GM23338 (cell line): ENCODE results near the gene CBLN3. TPM values are rescaled to one million over a fixed set of nuclear protein-coding genes. Genes with fewer than 3 reads are reported as not detected.

ENCODE experiments used
- ATAC-seq: fragments of 200-7000 bp; cut with Tn5 transposase; 3 replicates; pipeline ENCODE4 v1.9.1; 2020
- DNase-seq: peaks from one replicate; pipeline ENCODE4 v3.0.0-alpha.2; 2015; ENCODE audit warnings: low spot score
- H2AFZ ChIP-seq: fragments of 200-600 bp; sonication (generic); 2 replicates; pipeline ENCODE4 v1.8.0; 2016; ENCODE audit warnings: antibody characterized with exemption, mild to moderate bottlenecking, moderate library complexity
- H3F3A ChIP-seq: fragments of 200-600 bp; sonication (generic); replicated peaks from 2 replicates; pipeline ENCODE4 v1.8.0; 2017; ENCODE audit warnings: antibody characterized with exemption, mixed run types, low read depth
- H3K27ac ChIP-seq: fragments of 200-600 bp; sonication (generic); 2 replicates; pipeline ENCODE4 v1.6.1; 2016; ENCODE audit warnings: low read depth
- H3K27me3 ChIP-seq: fragments of 200-600 bp; sonication (generic); 2 replicates; pipeline ENCODE4 v1.8.0; 2016; ENCODE audit warnings: mild to moderate bottlenecking, mixed run types, moderate library complexity; ENCODE audit not compliant: insufficient read depth
- H3K36me3 ChIP-seq: fragments of 200-600 bp; sonication (generic); 2 replicates; pipeline ENCODE4 v1.8.0; 2016; ENCODE audit warnings: mild to moderate bottlenecking; ENCODE audit not compliant: insufficient read depth
- H3K4me1 ChIP-seq: fragments of 200-600 bp; sonication (generic); 2 replicates; pipeline ENCODE4 v1.8.0; 2016; ENCODE audit warnings: mild to moderate bottlenecking, moderate library complexity; ENCODE audit not compliant: insufficient read depth
- H3K4me2 ChIP-seq: fragments of 200-600 bp; sonication (generic); 2 replicates; pipeline ENCODE4 v1.7.1; 2017; ENCODE audit warnings: mixed run types
- H3K4me3 ChIP-seq: fragments of 200-600 bp; sonication (generic); 2 replicates; pipeline ENCODE4 v1.6.1; 2016; ENCODE audit warnings: mixed run types
- H3K79me2 ChIP-seq: fragments of 200-600 bp; sonication (generic); replicated peaks from 2 replicates; pipeline ENCODE4 v1.8.0; 2017; ENCODE audit warnings: mild to moderate bottlenecking; ENCODE audit not compliant: insufficient read depth
- H3K9me2 ChIP-seq: fragments of 200-600 bp; sonication (generic); 2 replicates; pipeline ENCODE4 v1.8.0; 2017; ENCODE audit not compliant: insufficient read depth
- H4K20me1 ChIP-seq: fragments of 200-600 bp; sonication (generic); replicated peaks from 2 replicates; pipeline ENCODE4 v1.8.0; 2017; ENCODE audit warnings: mild to moderate bottlenecking; ENCODE audit not compliant: insufficient read depth
- H3K27ac Mint-ChIP-seq: 2 replicates; pipeline ENCODE4 v1.8.0; 2020; ENCODE audit warnings: inconsistent platforms, mild to moderate bottlenecking, moderate library complexity, mixed read lengths
- H3K27me3 Mint-ChIP-seq: 3 replicates; pipeline ENCODE4 v1.8.0; 2022; ENCODE audit warnings: low read depth, mild to moderate bottlenecking, moderate library complexity, mixed read lengths, inconsistent platforms; ENCODE audit not compliant: insufficient read depth, poor library complexity
- H3K36me3 Mint-ChIP-seq: 3 replicates; pipeline ENCODE4 v1.8.0; 2021; ENCODE audit warnings: low read depth, mild to moderate bottlenecking, inconsistent platforms, moderate library complexity, mixed read lengths
- H3K4me1 Mint-ChIP-seq: 3 replicates; pipeline ENCODE4 v1.8.0; 2020; ENCODE audit warnings: mild to moderate bottlenecking, inconsistent platforms, mixed read lengths
- H3K4me3 Mint-ChIP-seq: 3 replicates; pipeline ENCODE4 v1.8.0; 2021; ENCODE audit warnings: moderate library complexity, mild to moderate bottlenecking, inconsistent platforms, mixed read lengths
- H3K9me3 Mint-ChIP-seq: 3 replicates; pipeline ENCODE4 v1.8.0; 2020; ENCODE audit warnings: moderate library complexity, mild to moderate bottlenecking, inconsistent platforms, mixed read lengths
- CREB1 ChIP-seq: fragments of 250-450 bp; sonication (Bioruptor Pico); IDR thresholded peaks from 2 replicates; pipeline ENCODE4 v1.5.0; 2020; ENCODE audit warnings: low read depth, mild to moderate bottlenecking, moderate library complexity
- EZH2 ChIP-seq: fragments of 200-600 bp; sonication (generic); IDR thresholded peaks from one replicate; pipeline ENCODE4 v1.8.0; 2017; ENCODE audit warnings: antibody characterized with exemption, mild to moderate bottlenecking, low read depth; ENCODE audit not compliant: unreplicated experiment
- EZH2phosphoT487 ChIP-seq: fragments of 200-600 bp; sonication (generic); IDR thresholded peaks from one replicate; pipeline ENCODE4 v1.8.1; 2018; ENCODE audit warnings: antibody characterized with exemption; ENCODE audit not compliant: unreplicated experiment
- NANOG ChIP-seq: IDR thresholded peaks from 2 replicates; pipeline ENCODE4 v1.6.1; 2016; ENCODE audit warnings: antibody characterized with exemption, borderline replicate concordance
- ZNF331 ChIP-seq: fragments of 250-450 bp; sonication (Bioruptor Pico); IDR thresholded peaks from 2 replicates; pipeline ENCODE4 v1.5.0; 2020; ENCODE audit warnings: low read depth, mild to moderate bottlenecking, moderate library complexity
- polyA plus RNA-seq: library from polyadenylated mRNA; unstranded; fragments of >200 nt; fragmentation: Nextera tagmentation; extraction: Ambion mirVana; gene quantifications from 2 replicates; pipeline ENCODE4 v1.2.1, GENCODE V29; 2016
- total RNA-seq: library from RNA; depleted of rRNA; stranded (reverse); fragments of >200 nt; shearing (Covaris generic); gene quantifications from 2 replicates; pipeline ENCODE4 v1.2.3, GENCODE V29; 2014
- TF ChIP-seq, protein P1 (sequence below): fragments of 250-450 bp; sonication (Bioruptor Pico); IDR thresholded peaks from 2 replicates; pipeline ENCODE4 v1.5.0; 2020; ENCODE audit warnings: mild to moderate bottlenecking, moderate library complexity
- TF ChIP-seq, protein P2 (sequence below): IDR thresholded peaks from 2 replicates; pipeline ENCODE4 v1.6.1; 2016; ENCODE audit warnings: antibody characterized with exemption
- TF ChIP-seq, protein P3 (sequence below): IDR thresholded peaks from one replicate; pipeline ENCODE4 v1.6.1; 2018; ENCODE audit warnings: antibody characterized with exemption; ENCODE audit not compliant: unreplicated experiment

Gene CBLN3
- total and polyA plus RNA-seq, 2 experiments from 2014 or later: 0.07 to 0.19 TPM

DNA sequence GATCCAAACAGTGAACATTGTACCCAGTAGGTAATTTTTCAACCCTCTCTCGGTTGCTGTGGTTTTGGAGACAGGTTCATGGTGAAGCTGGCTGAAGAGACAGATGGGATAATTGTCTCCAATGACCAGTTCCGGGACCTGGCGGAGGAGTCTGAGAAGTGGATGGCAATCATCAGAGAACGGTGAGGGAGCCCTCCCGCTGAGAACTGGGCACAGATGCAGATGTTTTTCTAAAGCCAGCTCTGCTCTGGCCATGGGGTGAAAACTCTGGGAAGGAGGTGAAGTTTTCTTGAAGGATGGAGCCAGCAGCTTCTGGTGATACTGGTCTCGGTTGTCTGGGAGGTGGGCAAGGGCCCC is 6.5 kb upstream of the CBLN3 start:
- H3K4me1 Mint-ChIP-seq: peaks cover 14% of the 10 kb centered on the region; the same call in 2 of the 3 replicates
- TF ChIP-seq ZNF331 (CRISPR knock-in tag) (no peak), NANOG (no peak), EZH2 (no peak), EZH2phosphoT487 (no peak), CREB1 (CRISPR knock-in tag) (no peak)
- TF ChIP-seq, protein P1, sequence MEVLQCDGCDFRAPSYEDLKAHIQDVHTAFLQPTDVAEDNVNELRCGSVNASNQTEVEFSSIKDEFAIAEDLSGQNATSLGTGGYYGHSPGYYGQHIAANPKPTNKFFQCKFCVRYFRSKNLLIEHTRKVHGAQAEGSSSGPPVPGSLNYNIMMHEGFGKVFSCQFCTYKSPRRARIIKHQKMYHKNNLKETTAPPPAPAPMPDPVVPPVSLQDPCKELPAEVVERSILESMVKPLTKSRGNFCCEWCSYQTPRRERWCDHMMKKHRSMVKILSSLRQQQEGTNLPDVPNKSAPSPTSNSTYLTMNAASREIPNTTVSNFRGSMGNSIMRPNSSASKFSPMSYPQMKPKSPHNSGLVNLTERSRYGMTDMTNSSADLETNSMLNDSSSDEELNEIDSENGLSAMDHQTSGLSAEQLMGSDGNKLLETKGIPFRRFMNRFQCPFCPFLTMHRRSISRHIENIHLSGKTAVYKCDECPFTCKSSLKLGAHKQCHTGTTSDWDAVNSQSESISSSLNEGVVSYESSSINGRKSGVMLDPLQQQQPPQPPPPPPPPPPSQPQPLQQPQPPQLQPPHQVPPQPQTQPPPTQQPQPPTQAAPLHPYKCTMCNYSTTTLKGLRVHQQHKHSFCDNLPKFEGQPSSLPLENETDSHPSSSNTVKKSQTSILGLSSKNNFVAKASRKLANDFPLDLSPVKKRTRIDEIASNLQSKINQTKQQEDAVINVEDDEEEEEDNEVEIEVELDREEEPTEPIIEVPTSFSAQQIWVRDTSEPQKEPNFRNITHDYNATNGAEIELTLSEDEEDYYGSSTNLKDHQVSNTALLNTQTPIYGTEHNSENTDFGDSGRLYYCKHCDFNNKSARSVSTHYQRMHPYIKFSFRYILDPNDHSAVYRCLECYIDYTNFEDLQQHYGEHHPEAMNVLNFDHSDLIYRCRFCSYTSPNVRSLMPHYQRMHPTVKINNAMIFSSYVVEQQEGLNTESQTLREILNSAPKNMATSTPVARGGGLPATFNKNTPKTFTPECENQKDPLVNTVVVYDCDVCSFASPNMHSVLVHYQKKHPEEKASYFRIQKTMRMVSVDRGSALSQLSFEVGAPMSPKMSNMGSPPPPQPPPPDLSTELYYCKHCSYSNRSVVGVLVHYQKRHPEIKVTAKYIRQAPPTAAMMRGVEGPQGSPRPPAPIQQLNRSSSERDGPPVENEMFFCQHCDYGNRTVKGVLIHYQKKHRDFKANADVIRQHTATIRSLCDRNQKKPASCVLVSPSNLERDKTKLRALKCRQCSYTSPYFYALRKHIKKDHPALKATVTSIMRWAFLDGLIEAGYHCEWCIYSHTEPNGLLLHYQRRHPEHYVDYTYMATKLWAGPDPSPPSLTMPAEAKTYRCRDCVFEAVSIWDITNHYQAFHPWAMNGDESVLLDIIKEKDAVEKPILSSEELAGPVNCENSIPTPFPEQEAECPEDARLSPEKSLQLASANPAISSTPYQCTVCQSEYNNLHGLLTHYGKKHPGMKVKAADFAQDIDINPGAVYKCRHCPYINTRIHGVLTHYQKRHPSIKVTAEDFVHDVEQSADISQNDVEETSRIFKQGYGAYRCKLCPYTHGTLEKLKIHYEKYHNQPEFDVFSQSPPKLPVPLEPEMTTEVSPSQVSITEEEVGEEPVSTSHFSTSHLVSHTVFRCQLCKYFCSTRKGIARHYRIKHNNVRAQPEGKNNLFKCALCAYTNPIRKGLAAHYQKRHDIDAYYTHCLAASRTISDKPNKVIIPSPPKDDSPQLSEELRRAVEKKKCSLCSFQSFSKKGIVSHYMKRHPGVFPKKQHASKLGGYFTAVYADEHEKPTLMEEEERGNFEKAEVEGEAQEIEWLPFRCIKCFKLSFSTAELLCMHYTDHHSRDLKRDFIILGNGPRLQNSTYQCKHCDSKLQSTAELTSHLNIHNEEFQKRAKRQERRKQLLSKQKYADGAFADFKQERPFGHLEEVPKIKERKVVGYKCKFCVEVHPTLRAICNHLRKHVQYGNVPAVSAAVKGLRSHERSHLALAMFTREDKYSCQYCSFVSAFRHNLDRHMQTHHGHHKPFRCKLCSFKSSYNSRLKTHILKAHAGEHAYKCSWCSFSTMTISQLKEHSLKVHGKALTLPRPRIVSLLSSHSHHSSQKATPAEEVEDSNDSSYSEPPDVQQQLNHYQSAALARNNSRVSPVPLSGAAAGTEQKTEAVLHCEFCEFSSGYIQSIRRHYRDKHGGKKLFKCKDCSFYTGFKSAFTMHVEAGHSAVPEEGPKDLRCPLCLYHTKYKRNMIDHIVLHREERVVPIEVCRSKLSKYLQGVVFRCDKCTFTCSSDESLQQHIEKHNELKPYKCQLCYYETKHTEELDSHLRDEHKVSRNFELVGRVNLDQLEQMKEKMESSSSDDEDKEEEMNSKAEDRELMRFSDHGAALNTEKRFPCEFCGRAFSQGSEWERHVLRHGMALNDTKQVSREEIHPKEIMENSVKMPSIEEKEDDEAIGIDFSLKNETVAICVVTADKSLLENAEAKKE: no peak
- TF ChIP-seq, protein P2, sequence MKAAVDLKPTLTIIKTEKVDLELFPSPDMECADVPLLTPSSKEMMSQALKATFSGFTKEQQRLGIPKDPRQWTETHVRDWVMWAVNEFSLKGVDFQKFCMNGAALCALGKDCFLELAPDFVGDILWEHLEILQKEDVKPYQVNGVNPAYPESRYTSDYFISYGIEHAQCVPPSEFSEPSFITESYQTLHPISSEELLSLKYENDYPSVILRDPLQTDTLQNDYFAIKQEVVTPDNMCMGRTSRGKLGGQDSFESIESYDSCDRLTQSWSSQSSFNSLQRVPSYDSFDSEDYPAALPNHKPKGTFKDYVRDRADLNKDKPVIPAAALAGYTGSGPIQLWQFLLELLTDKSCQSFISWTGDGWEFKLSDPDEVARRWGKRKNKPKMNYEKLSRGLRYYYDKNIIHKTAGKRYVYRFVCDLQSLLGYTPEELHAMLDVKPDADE: no peak
- TF ChIP-seq, protein P3, sequence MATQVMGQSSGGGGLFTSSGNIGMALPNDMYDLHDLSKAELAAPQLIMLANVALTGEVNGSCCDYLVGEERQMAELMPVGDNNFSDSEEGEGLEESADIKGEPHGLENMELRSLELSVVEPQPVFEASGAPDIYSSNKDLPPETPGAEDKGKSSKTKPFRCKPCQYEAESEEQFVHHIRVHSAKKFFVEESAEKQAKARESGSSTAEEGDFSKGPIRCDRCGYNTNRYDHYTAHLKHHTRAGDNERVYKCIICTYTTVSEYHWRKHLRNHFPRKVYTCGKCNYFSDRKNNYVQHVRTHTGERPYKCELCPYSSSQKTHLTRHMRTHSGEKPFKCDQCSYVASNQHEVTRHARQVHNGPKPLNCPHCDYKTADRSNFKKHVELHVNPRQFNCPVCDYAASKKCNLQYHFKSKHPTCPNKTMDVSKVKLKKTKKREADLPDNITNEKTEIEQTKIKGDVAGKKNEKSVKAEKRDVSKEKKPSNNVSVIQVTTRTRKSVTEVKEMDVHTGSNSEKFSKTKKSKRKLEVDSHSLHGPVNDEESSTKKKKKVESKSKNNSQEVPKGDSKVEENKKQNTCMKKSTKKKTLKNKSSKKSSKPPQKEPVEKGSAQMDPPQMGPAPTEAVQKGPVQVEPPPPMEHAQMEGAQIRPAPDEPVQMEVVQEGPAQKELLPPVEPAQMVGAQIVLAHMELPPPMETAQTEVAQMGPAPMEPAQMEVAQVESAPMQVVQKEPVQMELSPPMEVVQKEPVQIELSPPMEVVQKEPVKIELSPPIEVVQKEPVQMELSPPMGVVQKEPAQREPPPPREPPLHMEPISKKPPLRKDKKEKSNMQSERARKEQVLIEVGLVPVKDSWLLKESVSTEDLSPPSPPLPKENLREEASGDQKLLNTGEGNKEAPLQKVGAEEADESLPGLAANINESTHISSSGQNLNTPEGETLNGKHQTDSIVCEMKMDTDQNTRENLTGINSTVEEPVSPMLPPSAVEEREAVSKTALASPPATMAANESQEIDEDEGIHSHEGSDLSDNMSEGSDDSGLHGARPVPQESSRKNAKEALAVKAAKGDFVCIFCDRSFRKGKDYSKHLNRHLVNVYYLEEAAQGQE: no peak
- 0 out of 2 replicates have a peak, but pooled peaks cover 3% of the 10 kb centered on the region for H3K79me2 ChIP-seq
- H3K4me3 ChIP-seq: no peak overlapping the region
- H3K4me3 Mint-ChIP-seq: no peak overlapping the region
- H3K9me2 ChIP-seq: no peaks in the 10 kb centered on the region
- ATAC-seq: no peak
- no peak for DNase-seq
- no peaks in the 10 kb centered on the region; the same call in 1 of the 2 replicates for H4K20me1 ChIP-seq
- H3K4me2 ChIP-seq: no peak overlapping the region
- H3K27ac Mint-ChIP-seq: no peak overlapping the region
- peaks cover 6% of the 10 kb centered on the region for H3F3A ChIP-seq
- no peaks in the 10 kb centered on the region for H3K9me3 Mint-ChIP-seq
- peaks cover 16% of the 10 kb centered on the region for H3K27me3 Mint-ChIP-seq
- no peak overlapping the region for H2AFZ ChIP-seq
- no peak overlapping the region for H3K27ac ChIP-seq
- peaks cover 3% of the 10 kb centered on the region; the same call in 1 of the 2 replicates for H3K36me3 ChIP-seq
- H3K36me3 Mint-ChIP-seq: peaks cover 39% of the 10 kb centered on the region
- H3K4me1 ChIP-seq: peaks cover 5% of the 10 kb centered on the region
- H3K27me3 ChIP-seq: no peaks in the 10 kb centered on the region
